HG02623 (cell line): ENCODE data around the gene COL6A3.

ENCODE experiments used
- ATAC-seq: cut with Tn5 transposase; IDR thresholded peaks from one replicate; pipeline ENCODE4 v1.9.1; 2021; ENCODE audit warnings: moderate library complexity; ENCODE audit not compliant: unreplicated experiment

The COL6A3 gene, protein sequence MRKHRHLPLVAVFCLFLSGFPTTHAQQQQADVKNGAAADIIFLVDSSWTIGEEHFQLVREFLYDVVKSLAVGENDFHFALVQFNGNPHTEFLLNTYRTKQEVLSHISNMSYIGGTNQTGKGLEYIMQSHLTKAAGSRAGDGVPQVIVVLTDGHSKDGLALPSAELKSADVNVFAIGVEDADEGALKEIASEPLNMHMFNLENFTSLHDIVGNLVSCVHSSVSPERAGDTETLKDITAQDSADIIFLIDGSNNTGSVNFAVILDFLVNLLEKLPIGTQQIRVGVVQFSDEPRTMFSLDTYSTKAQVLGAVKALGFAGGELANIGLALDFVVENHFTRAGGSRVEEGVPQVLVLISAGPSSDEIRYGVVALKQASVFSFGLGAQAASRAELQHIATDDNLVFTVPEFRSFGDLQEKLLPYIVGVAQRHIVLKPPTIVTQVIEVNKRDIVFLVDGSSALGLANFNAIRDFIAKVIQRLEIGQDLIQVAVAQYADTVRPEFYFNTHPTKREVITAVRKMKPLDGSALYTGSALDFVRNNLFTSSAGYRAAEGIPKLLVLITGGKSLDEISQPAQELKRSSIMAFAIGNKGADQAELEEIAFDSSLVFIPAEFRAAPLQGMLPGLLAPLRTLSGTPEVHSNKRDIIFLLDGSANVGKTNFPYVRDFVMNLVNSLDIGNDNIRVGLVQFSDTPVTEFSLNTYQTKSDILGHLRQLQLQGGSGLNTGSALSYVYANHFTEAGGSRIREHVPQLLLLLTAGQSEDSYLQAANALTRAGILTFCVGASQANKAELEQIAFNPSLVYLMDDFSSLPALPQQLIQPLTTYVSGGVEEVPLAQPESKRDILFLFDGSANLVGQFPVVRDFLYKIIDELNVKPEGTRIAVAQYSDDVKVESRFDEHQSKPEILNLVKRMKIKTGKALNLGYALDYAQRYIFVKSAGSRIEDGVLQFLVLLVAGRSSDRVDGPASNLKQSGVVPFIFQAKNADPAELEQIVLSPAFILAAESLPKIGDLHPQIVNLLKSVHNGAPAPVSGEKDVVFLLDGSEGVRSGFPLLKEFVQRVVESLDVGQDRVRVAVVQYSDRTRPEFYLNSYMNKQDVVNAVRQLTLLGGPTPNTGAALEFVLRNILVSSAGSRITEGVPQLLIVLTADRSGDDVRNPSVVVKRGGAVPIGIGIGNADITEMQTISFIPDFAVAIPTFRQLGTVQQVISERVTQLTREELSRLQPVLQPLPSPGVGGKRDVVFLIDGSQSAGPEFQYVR (N-terminal part only)

DNA sequence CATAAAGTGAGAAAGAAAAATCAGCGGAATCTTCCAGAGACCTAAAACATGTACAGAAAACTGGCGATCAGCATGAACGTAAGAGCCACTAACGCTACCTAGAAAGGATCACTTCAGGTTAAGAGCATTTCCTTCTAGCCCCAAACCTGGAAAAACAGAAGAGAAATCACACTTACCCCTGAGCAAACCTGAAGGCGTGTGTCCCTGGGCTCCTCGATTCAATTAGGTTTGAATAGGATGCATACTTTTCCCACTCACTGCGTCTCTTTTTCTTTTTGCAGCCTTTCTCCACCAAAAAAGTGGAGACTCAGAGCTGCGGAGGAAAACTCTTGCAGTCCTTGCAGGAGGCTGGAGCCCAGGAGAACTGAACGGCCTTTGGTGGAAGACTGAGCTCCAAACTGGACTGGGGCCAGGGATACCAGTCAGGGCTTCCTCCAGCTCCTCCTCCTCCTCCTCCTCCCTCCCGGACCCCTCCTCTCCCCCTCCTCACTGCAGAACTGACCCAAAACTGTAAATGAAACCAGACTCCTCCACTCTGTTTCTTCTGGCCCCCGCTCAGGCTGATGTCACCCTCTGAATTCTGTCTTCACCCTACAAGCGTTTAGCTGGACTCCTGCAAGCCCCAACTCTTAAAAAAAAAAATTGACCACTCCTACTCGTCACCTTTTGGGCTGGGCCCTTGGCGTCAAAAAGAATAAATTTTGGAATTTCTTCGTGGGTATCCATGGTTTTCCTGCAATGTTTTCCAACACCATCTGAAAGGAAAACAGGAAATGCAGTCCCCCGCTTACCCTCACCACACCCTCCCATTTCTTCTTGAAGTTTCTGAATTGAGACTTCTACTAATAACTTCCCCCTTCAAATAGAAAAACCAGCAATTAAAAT is at the start of gene COL6A3:
Gene COL6A3, minus strand, starts transcription at position 388 of the 885 bp plus-strand sequence. CDS start 17,347 bp downstream, outside the sequence.
- no peak for ATAC-seq

DNA sequence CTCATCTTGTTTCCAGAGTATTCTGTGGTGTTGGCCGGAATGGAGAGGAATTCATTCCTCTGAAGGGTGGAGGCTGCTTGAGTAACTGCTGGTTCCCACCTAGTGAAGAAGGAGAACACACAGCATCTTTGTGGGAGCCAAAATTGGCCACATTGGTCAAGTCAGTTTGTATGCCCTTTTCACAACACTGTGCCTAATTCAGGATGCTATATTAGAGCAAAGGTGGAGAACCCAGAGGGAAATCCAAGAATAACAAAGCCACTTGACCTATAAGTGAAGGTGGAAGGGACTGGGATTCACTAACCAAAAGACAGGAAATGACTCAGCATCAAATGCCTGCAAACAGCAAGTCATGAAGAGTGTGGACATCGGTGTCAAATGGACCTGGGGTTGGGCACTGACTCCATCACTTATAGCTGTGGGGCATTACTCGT is 45.8 kb upstream of the COL6A3 start:
- no peak for ATAC-seq

DNA sequence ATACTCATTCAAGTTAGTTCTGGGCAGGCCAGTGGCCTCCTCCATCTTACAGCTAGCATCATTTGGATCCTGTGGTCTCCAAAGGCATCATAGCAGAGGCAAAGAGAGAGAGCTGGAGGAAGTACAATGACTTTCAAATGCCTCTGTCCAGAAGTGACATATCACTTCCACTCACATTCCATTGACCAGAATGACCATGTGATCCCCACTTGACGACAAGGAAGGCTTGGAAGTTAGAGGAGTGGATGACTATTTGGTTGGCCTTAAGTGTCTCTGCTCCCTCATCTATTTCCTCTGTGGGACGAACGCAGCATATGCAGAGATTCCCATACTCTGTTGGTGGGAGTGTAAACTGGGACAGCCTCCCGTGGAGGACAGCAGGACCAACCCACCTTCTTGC is 45.3 kb upstream of the COL6A3 start:
- no peak for ATAC-seq

DNA sequence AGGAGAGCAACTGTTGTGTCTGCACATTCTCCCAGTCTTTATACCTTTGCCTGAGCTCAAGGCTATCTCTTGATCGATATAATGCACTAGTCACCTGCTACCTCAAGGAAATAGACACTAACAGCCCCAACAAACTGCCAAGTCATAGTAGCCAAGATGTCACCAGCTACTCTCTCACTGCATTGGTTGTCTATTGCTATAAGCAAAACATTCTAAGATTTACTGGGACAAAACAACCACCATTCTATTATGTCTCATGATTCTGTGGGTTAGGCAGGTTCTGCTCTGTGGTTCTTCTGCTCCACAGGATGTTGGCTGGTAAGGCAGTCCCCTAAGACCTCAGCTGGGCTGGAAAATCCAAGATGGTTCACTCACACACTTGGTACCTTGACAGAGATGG is 44.6 kb upstream of the COL6A3 start:
- ATAC-seq, result no peak

DNA sequence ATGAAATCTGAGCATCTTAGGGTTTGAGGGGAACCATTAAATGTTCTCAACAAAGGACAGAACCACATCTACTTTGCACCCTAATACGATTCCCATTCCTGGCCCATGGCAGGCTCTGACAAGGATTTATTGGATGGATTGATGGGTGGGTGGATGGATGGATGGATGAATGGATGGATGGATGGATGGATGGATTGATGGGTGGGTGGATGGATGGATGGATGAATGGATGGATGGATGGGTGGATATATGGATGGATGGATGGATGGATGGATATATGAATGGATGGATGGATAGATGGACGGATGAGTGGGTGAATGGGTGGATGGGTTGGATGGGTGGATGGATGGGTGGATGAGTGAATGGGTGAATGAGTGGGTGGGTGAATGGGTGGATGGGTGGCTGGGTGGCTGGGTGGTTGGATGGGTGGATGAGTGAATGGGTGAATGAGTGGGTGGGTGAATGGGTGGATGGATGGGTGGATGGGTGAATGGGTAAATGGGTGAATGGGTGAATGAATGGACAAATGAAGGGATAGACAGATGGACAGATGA is 43.5 kb upstream of the COL6A3 start:
- no peak for ATAC-seq

DNA sequence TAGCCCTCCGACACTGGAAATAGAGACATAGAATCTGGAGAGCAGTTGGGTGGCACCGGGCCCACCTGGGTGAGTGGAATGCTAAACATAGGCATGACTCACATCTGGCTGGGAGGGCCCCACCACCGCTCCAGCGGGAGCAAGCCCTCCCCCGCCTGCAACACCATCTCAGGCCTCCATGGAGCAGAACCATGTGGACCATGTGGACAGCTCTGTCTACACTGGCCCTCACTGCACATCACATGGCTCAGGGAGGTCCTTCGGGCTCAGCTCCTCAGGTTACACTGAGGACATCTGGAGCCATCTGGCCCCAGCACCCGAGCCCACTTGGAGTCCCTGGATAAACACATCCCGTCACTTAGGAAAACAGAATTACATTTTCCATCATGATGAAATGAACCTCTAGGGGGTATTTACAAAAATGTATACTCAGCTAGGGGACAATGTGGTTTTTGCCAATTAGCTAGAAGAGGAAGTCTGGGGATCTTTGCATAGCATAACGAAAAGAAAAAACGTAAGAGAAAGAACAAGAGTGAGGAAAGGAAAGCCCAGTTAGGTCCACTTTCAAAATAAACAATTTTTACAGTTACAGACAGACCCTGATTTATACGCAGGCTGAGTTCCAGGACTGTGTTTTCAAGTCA is 42.4 kb upstream of the COL6A3 start:
- ATAC-seq, result no peak

DNA sequence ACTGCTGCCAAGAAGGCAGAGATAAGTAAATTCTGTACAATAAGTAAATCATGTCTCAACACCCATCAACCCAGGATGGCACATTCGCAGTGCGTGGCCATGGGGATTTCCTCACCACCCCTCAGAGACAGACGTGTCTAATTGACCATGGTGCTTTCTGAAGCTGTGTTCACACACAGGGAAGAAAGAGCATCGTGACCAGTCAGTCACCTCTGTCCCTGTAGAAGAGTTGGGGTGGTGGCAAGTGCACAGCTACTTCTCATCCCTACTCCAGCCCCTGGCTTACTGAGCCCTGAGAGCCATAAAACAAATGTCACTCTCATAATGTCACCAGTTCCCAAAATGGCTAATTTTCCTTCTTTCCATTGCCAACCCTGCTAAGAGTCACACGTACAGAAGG is 41.8 kb upstream of the COL6A3 start:
- no peak for ATAC-seq

DNA sequence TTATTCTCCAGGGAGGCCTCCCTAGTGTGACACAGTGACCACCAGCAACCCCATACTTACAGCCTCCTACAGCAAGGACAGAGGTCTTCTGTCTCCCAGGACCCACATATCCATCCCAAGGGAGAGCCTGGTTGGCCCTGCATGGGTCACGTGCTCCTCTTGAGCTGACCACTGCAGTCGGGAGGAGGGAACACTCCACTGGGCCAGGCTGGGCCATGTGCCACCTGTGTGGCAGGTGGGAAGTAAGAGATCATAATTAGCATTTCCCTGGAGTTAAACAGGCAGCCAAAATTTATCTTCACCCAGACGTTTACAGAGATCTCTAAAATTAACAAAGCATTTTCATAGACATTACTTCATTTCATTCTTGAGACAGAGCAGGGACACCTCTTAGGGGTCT is 39.7 kb upstream of the COL6A3 start:
- ATAC-seq, result no peak

DNA sequence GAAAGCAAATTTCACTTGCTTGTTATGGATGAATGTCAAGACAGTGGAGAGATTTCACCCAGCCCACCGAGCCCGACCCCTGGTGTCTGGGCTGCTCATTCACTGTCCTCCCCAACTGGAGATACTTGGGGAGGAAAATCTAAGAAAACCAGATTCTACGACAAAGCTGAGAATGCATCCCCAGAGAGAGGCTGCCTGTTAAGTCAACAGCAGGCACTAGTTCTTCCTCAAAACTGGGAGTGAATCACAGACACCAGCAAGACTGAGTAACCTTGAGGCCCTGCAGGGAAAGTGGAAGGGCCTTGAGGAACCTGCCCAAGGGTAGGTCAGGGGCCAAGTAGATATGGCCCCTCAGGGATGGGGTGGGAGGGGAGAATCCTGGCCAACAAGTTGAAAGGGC is 38.9 kb upstream of the COL6A3 start:
- ATAC-seq, result no peak

DNA sequence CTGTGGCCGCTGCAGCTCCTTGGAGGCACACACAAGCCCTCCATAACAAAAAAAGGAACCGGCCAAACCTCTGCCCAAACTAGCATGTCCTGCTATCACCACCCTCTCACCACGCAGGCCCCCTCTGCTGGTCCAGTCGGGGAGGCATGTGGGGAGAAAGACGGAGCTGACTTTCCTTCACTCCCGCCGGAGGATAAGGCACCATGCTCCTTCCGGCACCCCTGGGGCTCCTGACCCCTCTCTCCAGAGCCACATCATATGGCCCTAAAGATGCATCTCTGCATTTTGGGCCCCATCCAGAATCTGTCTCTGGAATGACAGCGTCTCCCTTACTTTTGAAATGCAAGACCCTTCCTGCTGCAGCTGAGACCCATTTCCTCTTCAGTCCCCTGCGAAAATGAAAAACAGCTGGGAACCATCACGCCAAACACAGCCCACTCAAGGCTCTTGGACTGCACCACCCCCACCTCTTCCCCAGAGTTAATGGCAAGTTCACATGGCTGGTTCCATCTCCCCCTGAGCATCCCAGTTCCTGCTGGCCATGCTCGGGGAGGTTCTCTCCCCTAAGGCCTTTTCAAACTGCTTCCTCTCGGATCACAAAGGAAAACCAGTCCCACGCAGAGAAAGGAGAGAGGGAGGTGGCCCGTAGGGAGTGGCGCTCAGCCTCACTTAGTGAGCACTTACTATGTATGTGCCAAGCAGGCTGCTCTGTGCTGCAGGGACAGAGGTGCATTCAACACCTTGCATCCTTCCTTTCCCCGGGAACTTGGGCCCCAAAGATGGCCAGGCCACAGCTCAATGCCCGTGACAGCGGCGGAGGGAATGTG is 37.9 kb upstream of the COL6A3 start:
- no peak for ATAC-seq

DNA sequence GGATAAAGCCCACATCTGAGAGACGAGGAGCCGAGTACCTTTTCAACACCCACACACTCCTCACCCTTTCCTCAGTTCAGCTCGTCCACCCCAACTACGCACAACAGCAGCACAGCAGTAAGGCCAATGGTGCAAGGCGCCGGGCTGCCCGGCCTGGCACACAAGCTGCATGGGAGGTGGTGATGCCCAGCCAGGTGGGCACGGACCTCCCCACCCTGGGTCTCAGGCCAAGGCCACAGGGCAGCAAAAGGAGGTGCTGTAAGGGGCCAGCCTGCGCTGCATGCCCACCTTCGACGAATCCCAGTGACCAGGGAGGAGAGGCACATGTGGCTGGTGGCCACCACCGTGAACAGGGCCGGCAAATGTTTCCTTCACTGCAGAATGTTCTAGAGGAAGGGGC is 36.6 kb upstream of the COL6A3 start:
- ATAC-seq, result no peak

DNA sequence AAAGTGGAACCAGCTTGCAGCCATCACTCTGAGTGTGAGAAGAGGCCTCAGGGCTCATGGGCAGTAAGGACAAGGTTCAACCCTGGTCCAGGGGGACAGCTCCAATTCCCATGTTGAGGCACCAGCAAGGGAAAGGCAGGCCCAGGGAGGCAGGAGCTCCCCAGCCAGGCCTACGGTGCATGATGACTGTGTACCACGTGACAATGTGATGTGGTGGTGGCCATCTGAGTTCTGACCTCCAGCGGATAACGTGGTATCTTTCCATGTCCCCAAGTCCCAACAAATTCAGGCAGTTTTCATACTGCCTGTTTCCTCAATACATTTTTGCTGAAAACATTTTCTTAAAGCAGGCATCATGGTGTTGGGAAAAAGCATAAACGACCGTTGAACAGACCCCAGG is 36.1 kb upstream of the COL6A3 start:
- ATAC-seq, result no peak

DNA sequence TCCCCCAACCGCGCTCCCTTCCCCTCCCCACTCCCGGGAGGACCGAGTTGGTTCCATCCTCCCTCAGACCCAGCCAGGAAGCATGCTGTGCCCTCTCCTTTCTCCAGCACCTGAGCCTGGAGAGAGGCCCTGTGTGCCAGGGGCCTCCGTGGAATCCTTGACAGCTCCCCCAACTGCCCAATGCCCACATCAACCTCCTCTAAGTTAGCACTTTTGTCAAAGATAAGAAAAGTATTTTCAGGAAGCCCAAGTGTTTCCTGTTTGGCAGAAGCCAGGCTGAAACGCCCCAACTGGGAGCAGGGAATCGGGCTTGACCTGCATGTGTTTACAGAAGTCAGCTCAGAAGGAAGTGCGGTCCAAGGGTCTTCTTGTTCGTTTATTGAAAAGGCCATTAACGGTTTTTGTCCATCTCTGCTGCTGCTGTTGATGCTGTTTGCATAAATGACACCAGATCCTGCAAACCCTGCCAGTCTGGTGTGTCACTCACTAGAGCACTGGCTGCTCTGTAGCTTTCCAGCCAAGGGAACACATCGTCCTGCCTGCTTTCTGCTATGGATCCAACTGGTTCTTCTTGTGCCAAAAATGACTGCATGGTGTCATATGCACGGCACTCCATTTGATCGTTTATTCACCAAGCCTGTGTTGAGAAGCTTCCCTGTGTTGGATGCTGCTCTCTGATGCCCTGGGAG is 35.4 kb upstream of the COL6A3 start:
- ATAC-seq, result no peak

DNA sequence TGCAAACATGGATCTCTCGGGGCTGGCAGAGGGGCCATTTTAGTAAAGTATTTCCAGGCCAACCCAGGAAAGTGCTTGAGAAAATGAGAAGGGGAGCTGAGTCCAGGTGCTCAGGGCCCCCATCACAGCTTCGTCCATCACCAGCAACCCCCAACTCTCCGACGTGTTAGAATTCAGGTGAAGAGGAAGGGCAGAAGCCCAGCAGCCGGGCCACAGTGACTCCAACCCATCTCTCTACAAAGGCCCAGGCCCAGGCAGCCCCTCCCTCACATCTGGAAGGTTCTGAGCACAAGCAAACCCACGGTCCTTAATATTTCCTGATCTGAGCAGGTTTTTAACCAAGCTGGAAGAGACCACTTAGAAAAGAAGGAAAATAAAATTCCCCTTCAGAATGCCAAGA is 34.7 kb upstream of the COL6A3 start:
- ATAC-seq, result no peak

DNA sequence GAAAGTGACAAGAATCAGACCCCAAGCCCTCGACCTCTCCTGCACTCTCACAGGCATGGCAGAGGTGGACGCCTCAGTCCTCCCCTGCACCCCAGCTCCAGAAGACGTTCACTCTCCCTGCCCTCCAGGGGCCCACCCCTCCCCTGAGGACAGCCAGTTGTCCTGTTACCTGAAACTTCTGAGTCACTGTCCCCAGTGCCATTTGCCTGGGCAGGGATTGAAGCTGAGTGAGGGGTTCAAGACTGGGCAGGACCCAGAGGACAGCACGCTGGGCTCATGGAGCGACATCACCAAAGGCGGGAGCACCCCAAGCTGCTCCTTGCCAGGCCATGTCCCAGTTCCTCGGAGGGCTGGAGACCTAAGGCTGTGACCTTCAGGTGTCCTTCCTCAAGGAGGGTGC is 34.2 kb upstream of the COL6A3 start:
- ATAC-seq, result no peak

DNA sequence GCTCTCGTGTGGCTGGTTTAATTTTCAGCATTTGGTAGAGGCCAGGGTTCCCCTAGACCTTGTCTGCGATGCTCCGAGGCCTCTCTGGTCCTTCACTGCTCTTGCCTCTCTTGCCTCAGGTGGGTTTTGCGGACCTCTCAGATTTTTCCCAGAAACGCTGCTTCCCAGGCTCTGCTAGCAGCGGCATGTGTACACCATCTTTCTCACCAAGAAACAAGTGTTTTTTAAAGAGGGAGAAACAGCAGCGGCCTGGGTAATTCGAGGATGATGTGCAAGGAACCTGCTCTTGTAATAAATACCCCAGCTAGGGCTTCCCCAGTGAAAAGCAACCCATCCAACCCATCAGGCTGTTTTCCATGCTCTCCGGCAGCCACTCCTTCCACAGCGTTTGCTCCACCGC is 33.5 kb upstream of the COL6A3 start:
- ATAC-seq, result no peak

DNA sequence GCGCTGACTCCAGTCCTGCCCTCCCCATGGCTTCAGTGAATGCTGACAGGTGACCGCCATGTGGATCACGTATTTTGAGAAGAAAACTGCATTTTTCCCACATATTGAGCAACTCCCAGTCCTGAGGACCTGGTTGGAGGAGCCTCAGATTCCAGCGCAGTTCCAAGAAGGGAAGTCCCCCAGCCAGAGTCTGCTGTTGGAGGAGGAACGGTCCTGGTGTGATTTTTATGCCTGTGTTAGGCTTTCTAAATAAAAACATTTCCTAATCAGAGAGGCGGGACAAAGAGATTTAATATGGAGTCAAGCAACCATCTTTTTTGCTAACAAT is 32.3 kb upstream of the COL6A3 start:
- no peak for ATAC-seq

DNA sequence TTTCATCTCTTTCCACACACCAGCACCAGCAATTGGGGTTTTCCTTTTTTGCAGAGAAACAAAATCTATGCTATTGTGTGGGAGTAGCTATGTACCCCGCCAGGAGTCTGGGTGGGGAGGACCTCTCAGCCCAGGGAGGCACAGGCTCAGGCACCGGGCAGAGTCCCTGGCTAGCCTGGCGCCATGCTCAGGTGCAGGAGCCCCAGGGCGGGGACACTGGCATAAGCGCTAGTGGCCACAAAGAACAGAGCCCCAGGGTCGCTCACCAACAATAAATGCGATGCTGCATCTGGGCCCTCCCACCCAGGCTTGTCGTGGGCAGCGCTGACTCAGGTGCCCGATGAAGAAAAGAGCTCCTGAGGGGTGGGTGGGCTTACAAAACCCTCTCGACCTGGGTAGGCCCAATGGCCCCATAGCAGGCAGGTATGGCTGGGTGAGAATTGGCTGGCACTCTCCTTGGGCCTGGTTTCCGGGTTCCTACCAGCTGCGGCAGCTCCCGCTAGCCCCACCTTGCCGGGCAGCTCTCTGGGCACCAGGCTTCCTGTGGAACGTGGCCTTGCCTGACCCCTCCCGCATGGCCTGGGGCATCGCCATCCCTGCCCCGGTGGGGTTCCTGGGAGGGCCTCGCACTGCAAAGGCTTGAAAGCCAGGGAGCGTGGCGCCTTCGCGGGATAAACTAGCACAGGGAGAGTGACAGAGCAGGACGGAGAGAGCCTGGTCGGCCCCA is 31.8 kb upstream of the COL6A3 start:
- ATAC-seq, result no peak
